Mesenchymal stem cell (in vitro differentiated cells and primary cell): ENCODE data around the gene LARGE1.
A peak's percentile ranks its signal among the peaks of the same experiment; 100 is the strongest.

Experiments
- DNase-seq: peaks from one replicate; pipeline ENCODE4 v3.0.0-alpha.2; 2013
- H2AFZ ChIP-seq: one replicate; pipeline ENCODE4 v1.6.1; 2013; ENCODE audit warnings: low read depth, mild to moderate bottlenecking, control low read depth, inconsistent platforms, low read length, moderate library complexity
- H2AK5ac ChIP-seq: 2 replicates; pipeline ENCODE4 v1.6.1; 2013; ENCODE audit warnings: low read length, moderate library complexity, mild to moderate bottlenecking, inconsistent platforms; ENCODE audit not compliant: severe bottlenecking
- H2BK120ac ChIP-seq: one replicate; pipeline ENCODE4 v1.6.1; 2013; ENCODE audit warnings: low read depth, mild to moderate bottlenecking, inconsistent platforms, low read length, moderate library complexity
- H2BK12ac ChIP-seq, 2 experiments: one replicate each; pipeline ENCODE4 v1.6.1; 2013; ENCODE audit warnings: inconsistent platforms in 2 of 2, low read length in 2 of 2, mild to moderate bottlenecking in 2 of 2, moderate library complexity in 2 of 2, control low read depth in 1 of 2
- H2BK15ac ChIP-seq: one replicate; pipeline ENCODE4 v1.6.1; 2013; ENCODE audit warnings: mild to moderate bottlenecking, low read depth, inconsistent platforms; ENCODE audit not compliant: poor library complexity, severe bottlenecking
- H2BK5ac ChIP-seq: 2 replicates; pipeline ENCODE4 v1.6.1; 2013; ENCODE audit warnings: low read depth, mild to moderate bottlenecking, low read length, control low read depth, inconsistent platforms; ENCODE audit not compliant: poor library complexity, severe bottlenecking
- H3K14ac ChIP-seq, 2 experiments: one replicate each; pipeline ENCODE4 v1.6.1; 2013; ENCODE audit warnings: inconsistent platforms in 2 of 2, low read length in 2 of 2, control low read depth in 1 of 2, mild to moderate bottlenecking in 1 of 2, moderate library complexity in 1 of 2
- H3K18ac ChIP-seq, 2 experiments: one replicate each; pipeline ENCODE4 v1.6.1; 2013; ENCODE audit warnings: inconsistent platforms in 2 of 2, low read length in 2 of 2, control low read depth in 1 of 2, low read depth in 1 of 2, mild to moderate bottlenecking in 1 of 2
- H3K23ac ChIP-seq, 2 experiments: one replicate each; pipeline ENCODE4 v1.6.1; 2013; ENCODE audit warnings: inconsistent platforms in 2 of 2, low read length in 2 of 2, mild to moderate bottlenecking in 2 of 2, moderate library complexity in 2 of 2, control low read depth in 1 of 2
- H3K27ac ChIP-seq: 2 replicates; pipeline ENCODE4 v1.5.1; 2013; ENCODE audit warnings: mild to moderate bottlenecking, moderate library complexity, low read length, control low read depth, inconsistent platforms; ENCODE audit not compliant: poor library complexity, severe bottlenecking
- H3K27me3 ChIP-seq, 2 experiments: 2 replicates each; pipeline versions ENCODE4 v1.6.1 to v1.7.0; 2013; ENCODE audit warnings: low read length in 2 of 2, mild to moderate bottlenecking in 2 of 2, moderate library complexity in 2 of 2, control low read depth in 1 of 2, inconsistent platforms in 1 of 2; ENCODE audit not compliant: control insufficient read depth in 1 of 2, insufficient read depth in 1 of 2
- H3K36me3 ChIP-seq, 2 experiments: 2 replicates each; pipeline versions ENCODE4 v1.6.1 to v1.7.0; 2013; ENCODE audit warnings: low read length in 2 of 2, control low read depth in 1 of 2, inconsistent platforms in 1 of 2, low read depth in 1 of 2, mild to moderate bottlenecking in 1 of 2; ENCODE audit not compliant: insufficient read depth in 2 of 2, control insufficient read depth in 1 of 2
- H3K4ac ChIP-seq, 2 experiments: one replicate each; pipeline ENCODE4 v1.6.1; 2013; ENCODE audit warnings: inconsistent platforms in 2 of 2, low read length in 2 of 2, mild to moderate bottlenecking in 2 of 2, moderate library complexity in 2 of 2, control low read depth in 1 of 2, low read depth in 1 of 2
- H3K4me1 ChIP-seq: 2 replicates; pipeline ENCODE4 v1.6.1; 2013; ENCODE audit warnings: low read depth, low read length, control low read depth; ENCODE audit not compliant: control insufficient read depth, insufficient read depth
- H3K4me2 ChIP-seq: 2 replicates; pipeline ENCODE4 v1.6.1; 2013; ENCODE audit warnings: low read length, mild to moderate bottlenecking, inconsistent platforms; ENCODE audit not compliant: poor library complexity, severe bottlenecking
- H3K4me3 ChIP-seq, 2 experiments: 2 replicates each; pipeline versions ENCODE4 v1.5.1 to v1.7.0; 2013; ENCODE audit warnings: low read length in 2 of 2, mild to moderate bottlenecking in 2 of 2, control low read depth in 1 of 2, low read depth in 1 of 2; ENCODE audit not compliant: insufficient read depth in 1 of 2
- H3K79me1 ChIP-seq: replicated peaks from 2 replicates; pipeline ENCODE4 v1.6.1; 2013; ENCODE audit warnings: mild to moderate bottlenecking, control low read depth, low read length, inconsistent platforms; ENCODE audit not compliant: poor library complexity, severe bottlenecking
- H3K9ac ChIP-seq: 2 replicates; pipeline ENCODE4 v1.7.0; 2013; ENCODE audit warnings: mild to moderate bottlenecking, low read length, moderate library complexity
- H3K9me3 ChIP-seq: 2 replicates; pipeline ENCODE4 v1.7.0; 2013; ENCODE audit warnings: mild to moderate bottlenecking, low read length; ENCODE audit not compliant: control insufficient read depth
- H4K8ac ChIP-seq: one replicate; pipeline ENCODE4 v1.6.1; 2013; ENCODE audit warnings: inconsistent platforms, mild to moderate bottlenecking, low read length, moderate library complexity
- H4K91ac ChIP-seq: one replicate; pipeline ENCODE4 v1.6.1; 2013; ENCODE audit warnings: mild to moderate bottlenecking, low read length, inconsistent platforms
- WGBS: methylation state at CpG from one replicate; pipeline ENCODE4 v1.1.7; 2013; ENCODE audit warnings: mixed read lengths; 5-methylcytosine and 5-hydroxymethylcytosine counted together

The LARGE1 gene

DNA sequence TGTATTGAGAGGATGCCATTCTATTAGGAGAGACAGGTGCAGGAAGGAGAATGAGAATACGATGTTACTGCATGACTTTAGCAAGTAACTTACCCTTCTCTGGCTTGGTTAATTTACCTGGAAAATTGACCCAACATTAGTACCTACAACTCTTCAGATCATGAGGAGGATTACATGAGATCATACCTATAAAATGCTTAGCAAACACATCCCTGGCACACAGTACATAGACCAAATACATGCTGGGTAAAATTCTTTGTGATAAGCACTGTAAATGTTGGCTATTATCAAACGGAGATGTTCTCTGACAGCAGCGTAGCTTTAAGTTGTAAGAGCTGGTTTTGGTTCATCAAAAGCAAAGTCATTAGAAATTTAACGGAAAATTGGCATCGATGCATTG, 28.8 kb downstream of the LARGE1 start:
- no peak overlapping the region for H2AK5ac ChIP-seq
- H3K18ac ChIP-seq = no peak overlapping the region
- no peaks in the 10 kb centered on the region for H3K27me3 ChIP-seq
- H3K36me3 ChIP-seq = no peaks in the 10 kb centered on the region
- no peak overlapping the region for H3K4me3 ChIP-seq
- no peak overlapping the region for H2AFZ ChIP-seq
- no peak overlapping the region for H2BK120ac ChIP-seq
- WGBS = 79% methylated on average over 5 of the region's 5 CpGs
- H2BK12ac ChIP-seq = no peak overlapping the region
- no peak overlapping the region for H2BK15ac ChIP-seq
- H3K4me1 ChIP-seq = no peaks in the 10 kb centered on the region
- H3K23ac ChIP-seq = no peak overlapping the region
- no peak overlapping the region for H3K4ac ChIP-seq
- H3K79me1 ChIP-seq = peaks cover 21% of the 10 kb centered on the region
- H4K8ac ChIP-seq = no peak overlapping the region
- no peak overlapping the region for H3K27ac ChIP-seq
- H3K9ac ChIP-seq = no peak overlapping the region
- H3K14ac ChIP-seq = no peak overlapping the region
- no peaks in the 10 kb centered on the region for H3K9me3 ChIP-seq
- H3K4me2 ChIP-seq = no peak overlapping the region
- no peak overlapping the region for H4K91ac ChIP-seq
- no peak overlapping the region for H2BK5ac ChIP-seq
- DNase-seq = no peak

DNA sequence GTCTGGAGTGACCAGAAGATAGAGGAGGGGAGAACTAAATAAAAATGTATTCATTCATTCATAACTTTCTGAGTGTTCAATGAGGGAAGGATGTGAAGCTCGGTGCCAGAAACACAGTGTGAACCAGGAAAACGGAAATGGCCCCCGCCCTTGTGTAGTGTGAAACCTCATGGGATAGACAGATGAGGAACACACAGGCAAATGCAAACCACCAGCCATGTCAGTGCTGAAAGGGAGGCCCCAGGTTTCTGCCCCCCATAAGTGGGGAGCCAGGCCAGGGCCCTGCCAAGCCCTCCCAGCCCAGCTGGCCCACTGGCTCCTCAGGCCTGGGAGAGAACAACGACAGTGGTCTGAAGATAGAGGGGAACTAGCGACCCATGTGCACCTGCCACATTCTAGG, 30.5 kb downstream of the LARGE1 start:
- H3K4ac ChIP-seq = no peak overlapping the region
- H3K23ac ChIP-seq = no peak overlapping the region
- no peak overlapping the region for H4K8ac ChIP-seq
- H3K36me3 ChIP-seq = no peaks in the 10 kb centered on the region
- H4K91ac ChIP-seq = no peak overlapping the region
- H3K18ac ChIP-seq = no peak overlapping the region
- H2BK120ac ChIP-seq = no peak overlapping the region
- H3K4me2 ChIP-seq = no peak overlapping the region
- 92% methylated on average over 5 of the region's 5 CpGs for WGBS
- no peak overlapping the region for H2BK5ac ChIP-seq
- no peak for DNase-seq
- H3K9me3 ChIP-seq = no peaks in the 10 kb centered on the region
- no peaks in the 10 kb centered on the region for H3K27me3 ChIP-seq
- no peak overlapping the region for H3K27ac ChIP-seq
- no peak overlapping the region for H2AFZ ChIP-seq
- H3K79me1 ChIP-seq = peaks cover 15% of the 10 kb centered on the region
- no peak overlapping the region for H2BK15ac ChIP-seq
- H2BK12ac ChIP-seq = no peak overlapping the region
- no peak overlapping the region for H3K4me3 ChIP-seq
- no peak overlapping the region for H3K9ac ChIP-seq
- H3K14ac ChIP-seq = peak overlapping the region in 1 of 2 experiments; percentile 56
- H3K4me1 ChIP-seq = no peaks in the 10 kb centered on the region
- H2AK5ac ChIP-seq = no peak overlapping the region

DNA sequence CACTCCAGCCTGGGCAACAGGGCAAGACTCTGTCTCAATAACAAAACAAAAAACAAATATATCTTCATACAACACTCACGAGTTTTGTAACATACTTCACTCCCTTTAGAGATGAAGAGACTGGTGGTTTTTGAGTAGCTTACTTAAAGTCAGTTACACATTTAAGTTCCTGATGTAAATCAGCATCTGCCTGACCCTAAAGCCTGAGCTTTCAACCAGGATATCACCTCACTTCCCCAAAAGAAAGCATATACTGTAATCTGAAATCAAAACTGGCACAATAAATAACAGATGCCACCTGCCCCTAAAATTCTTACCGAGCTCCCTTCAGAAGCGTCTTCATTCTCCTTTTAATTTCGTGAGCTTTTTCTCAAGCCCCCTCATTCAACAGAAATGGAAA, 31.5 kb downstream of the LARGE1 start:
- Histone ChIP-seq H2BK15ac (no peak overlapping the region), H3K79me1 (peaks cover 17% of the 10 kb centered on the region), H3K27ac (no peak overlapping the region), H2AK5ac (no peak overlapping the region), H2BK5ac (no peak overlapping the region), H3K4ac (no peak overlapping the region), H2AFZ (no peak overlapping the region), H3K23ac (no peak overlapping the region), H3K9me3 (no peaks in the 10 kb centered on the region), H2BK12ac (no peak overlapping the region), H4K91ac (no peak overlapping the region), H3K18ac (no peak overlapping the region), H3K27me3 (no peaks in the 10 kb centered on the region), H3K4me1 (no peaks in the 10 kb centered on the region), H4K8ac (no peak overlapping the region), H3K4me3 (no peak overlapping the region), H3K9ac (no peak overlapping the region), H3K14ac (no peak overlapping the region), H2BK120ac (no peak overlapping the region), H3K4me2 (no peak overlapping the region), H3K36me3 (no peaks in the 10 kb centered on the region)
- WGBS = 81% methylated on average over 2 of the region's 4 CpGs
- no peak for DNase-seq

DNA sequence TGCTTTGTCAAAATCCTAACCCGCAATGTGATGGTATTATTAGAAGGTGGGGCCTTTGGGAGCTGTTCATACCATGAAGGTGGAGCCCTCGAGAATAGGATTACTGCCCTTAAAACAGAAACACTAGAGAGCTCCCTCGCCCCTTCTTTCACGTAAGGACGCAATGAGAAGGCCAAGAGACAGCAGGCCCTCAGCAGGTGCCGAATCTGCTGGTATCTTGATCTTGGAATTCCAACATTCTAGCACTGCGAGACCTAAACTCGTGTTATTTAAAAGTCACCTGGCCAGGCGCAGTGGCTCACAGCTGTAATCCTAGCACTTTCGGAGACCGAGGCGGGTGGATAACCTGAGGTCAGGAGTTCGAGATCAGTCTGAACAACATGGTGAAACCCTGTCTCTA, 33.1 kb downstream of the LARGE1 start:
- no peak overlapping the region for H2BK5ac ChIP-seq
- H3K36me3 ChIP-seq = no peaks in the 10 kb centered on the region
- no peak overlapping the region for H3K18ac ChIP-seq
- H4K8ac ChIP-seq = no peak overlapping the region
- H2BK120ac ChIP-seq = no peak overlapping the region
- H3K9ac ChIP-seq = no peak overlapping the region
- H3K27me3 ChIP-seq = no peaks in the 10 kb centered on the region
- no peak overlapping the region for H2AFZ ChIP-seq
- no peak overlapping the region for H2AK5ac ChIP-seq
- no peaks in the 10 kb centered on the region for H3K4me1 ChIP-seq
- no peak overlapping the region for H3K23ac ChIP-seq
- H3K4me3 ChIP-seq = no peak overlapping the region
- DNase-seq = no peak
- H3K4me2 ChIP-seq = no peak overlapping the region
- WGBS = 95% methylated on average over 13 of the region's 13 CpGs
- H2BK12ac ChIP-seq = no peak overlapping the region
- no peak overlapping the region for H3K4ac ChIP-seq
- no peak overlapping the region for H3K27ac ChIP-seq
- H3K14ac ChIP-seq = no peak overlapping the region
- no peak overlapping the region for H2BK15ac ChIP-seq
- H3K9me3 ChIP-seq = no peaks in the 10 kb centered on the region
- H3K79me1 ChIP-seq = peaks cover 13% of the 10 kb centered on the region
- H4K91ac ChIP-seq = no peak overlapping the region
